GM19397 (cell line): ENCODE results near the gene ANK2.

Experiments used
- ATAC-seq: cut with Tn5 transposase; IDR thresholded peaks from one replicate; pipeline ENCODE4 v1.9.1; 2021; ENCODE audit warnings: mild to moderate bottlenecking, moderate library complexity; ENCODE audit not compliant: unreplicated experiment

ANK2 gene

GRCh38 chr4:113049421-113050370 lies at the start of gene ANK2:
ANK2 (plus strand) TSS chr4:113049653; CDS start chr4:113049729, 76 bp downstream.
- ATAC-seq: no peak

GRCh38 chr4:113003841-113004240 lies 45.6 kb upstream of the ANK2 start:
- no peak for ATAC-seq

GRCh38 chr4:113004655-113005054 lies 44.8 kb upstream of the ANK2 start:
- no peak for ATAC-seq

DNA sequence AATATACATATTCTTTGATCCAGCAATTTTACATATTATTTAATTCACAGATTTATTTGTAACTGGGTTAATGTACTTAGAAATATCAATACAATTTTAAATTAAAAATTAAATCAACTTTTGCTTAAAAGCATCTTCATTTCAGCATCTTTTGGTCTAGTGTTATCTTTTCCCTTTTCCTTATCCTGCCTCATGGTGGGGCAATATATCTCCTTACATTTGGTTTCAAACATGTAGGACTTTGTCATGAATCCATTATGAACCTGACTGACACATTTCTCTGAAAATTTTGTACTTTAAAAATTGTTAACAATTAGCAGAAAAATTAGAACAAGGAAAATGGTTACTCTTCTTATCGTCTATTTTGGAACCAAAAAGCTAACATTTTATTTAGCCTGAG lies 42.8 kb upstream of the ANK2 start:
- ATAC-seq: no peak

- no peak for ATAC-seq
Observed at GRCh38 chr4:113007151-113007550, 42.3 kb upstream of the ANK2 start.

DNA sequence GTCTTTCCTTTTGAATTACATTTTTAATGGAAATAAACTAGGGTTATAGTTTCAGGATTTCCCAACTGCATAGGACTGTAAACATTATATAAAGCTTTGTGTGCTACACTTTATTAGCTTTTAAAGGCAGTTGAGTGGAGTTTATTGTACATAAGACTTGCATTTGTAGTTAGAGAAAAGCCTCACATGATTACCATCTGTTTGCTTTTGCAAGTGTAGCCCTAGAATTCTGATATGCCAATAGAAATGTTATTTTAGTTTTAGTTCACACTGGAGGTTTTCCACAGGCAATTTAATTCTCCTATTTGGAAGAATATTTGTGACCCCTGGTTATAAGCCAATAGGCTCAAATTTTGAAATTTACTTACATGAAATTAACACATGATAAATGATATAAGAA lies 41.3 kb upstream of the ANK2 start:
- no peak for ATAC-seq

DNA sequence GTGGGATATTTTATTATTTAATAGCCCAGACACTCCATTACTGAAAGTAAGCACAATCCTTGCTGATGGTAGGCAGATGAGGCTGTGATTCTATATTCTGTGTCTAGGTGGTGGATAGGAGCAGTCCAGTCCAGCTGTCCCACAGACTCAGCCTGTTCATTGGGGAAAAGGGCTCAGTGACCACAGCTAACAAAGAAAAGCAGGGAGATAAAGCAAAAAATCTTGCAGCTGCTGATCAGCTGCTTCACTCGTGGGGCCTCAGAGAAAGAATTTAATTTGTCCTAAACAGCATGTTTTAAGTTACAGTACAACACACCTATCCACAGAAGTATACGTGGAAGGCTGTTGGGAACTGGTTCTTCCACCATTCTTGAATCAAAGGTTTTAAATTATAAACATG lies 40.7 kb upstream of the ANK2 start:
- no peak for ATAC-seq

GRCh38 chr4:113009461-113009860 lies 40.0 kb upstream of the ANK2 start:
- ATAC-seq: no peak

DNA sequence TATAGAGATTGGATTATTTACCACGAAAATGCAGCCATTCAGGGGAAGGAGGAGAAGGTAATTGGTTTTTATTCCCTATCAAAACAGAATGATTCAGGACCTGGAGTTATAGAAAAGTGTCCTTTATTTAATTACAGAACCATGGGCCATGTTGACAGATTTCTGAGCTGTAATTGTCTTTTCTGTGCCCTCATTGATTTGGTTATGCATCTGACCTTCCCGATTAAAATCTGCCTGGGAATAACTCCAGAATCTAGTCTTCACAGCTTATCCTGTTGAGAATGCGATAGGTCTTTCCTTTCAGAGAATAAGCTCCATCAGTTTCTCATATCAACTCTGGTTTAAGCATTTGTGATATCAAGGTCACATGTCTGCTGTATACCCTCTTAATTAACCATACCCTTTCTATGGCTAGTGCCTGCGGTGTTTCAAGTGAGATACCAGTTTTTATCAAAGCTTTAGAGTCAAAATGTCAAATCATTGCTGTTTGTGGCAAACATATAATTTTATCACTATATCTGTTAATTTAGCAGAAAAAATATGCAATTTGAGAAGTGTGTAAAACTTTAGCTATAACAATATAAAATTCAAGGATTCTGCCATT lies 37.2 kb upstream of the ANK2 start:
- ATAC-seq: no peak

- no peak for ATAC-seq
Observed at GRCh38 chr4:113012786-113013185, 36.7 kb upstream of the ANK2 start.

GRCh38 chr4:113013751-113014150 lies 35.7 kb upstream of the ANK2 start:
- ATAC-seq: no peak

DNA sequence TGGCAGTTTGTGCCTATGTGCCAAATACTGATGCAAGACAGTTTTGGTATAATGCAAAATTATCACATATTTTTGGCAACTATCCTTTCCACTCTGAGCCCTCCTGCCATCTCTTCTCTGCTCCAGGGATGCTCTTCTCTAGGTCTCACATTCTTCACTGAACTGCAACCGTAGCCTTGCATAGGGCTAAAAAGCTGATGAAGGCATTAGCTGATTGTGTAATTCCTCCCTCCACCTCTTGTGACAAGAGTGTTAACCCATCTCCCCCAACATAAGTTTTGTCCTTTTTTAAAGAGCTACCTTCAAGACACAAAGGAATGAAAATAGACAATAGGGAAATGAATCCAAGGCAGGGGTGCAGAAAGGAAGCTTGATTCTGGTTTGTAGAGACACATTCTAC lies 33.1 kb upstream of the ANK2 start:
- ATAC-seq: no peak

DNA sequence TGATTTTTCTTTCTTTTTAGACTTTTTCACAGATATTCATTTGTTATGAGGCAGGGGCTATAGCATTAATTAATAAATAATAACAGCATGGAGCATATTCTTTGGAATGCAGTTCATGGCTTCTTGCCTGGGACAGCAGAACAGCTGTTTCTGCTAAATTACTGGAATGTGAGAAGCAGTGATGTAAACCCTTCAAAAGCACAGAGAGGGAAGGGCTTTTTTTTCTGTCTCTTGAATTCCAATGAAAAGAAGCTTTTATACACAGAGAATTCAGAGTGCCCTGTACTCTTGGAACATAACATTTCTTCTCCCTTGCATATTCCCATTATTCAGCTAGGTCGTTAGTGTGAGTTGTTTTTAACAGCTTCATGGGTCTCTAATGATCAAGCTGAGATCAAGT lies 28.5 kb upstream of the ANK2 start:
- ATAC-seq: no peak

GRCh38 chr4:113024388-113024787 lies 25.1 kb upstream of the ANK2 start:
- no peak for ATAC-seq

- no peak for ATAC-seq
Observed at GRCh38 chr4:113025416-113025815, 24.0 kb upstream of the ANK2 start.

DNA sequence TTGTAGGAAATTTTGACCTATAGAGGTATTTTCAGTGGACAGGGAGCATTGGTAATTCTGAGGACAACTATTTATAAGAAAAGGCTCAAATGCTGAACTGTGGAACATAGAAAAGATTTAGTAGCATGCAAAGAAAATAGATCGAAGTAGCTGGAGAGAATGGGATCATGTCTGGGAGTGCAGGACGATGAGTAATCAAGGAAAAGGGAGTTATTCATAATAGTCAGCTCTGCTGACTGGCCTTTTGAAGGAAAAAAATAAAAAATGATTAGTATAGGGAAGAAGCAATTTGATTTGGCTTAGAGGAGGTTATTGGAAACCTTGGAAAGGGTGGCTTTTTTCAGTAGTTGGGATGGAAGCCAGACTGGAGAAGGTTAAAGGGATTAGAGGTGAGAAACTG lies 22.9 kb upstream of the ANK2 start:
- no peak for ATAC-seq

DNA sequence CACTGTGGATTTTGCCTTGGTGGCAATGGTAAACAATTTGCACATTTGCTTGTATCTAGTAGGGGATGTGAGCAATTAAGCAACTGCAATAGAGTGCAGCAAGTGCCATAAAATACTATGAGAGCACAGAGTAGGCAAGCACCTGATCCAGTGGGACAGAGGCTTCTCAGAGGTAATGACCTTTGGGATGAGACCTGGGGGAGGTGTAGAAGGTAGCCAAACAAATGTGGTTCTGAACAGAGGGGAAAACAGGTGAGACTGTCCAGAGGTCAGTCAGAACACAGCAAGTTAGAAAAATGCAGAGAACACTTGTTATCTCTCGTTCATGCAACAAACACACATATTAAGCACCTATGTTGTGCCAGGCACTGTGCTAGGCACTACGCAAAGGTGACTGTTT lies 21.4 kb upstream of the ANK2 start:
- ATAC-seq: no peak

GRCh38 chr4:113031212-113031611 lies 18.2 kb upstream of the ANK2 start:
- no peak for ATAC-seq

DNA sequence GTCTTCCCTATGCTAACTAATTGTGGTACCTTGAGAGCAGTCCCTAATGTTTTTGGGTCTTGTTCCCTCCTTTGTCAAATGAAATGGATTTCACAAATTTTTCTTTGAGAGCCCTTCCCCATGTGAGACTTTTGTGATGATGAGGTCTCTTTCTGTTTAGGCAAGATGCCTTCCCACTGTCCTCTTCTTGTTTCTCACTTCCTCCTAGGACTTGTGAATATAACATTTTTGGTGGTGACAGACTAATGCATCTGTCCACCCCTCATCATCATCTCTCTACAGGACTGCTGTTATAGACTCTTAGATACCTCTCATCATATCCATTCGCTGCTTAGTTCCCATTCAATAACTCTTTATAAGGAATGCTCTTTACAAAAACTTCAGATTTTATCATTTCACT lies 8.7 kb upstream of the ANK2 start:
- ATAC-seq: no peak

GRCh38 chr4:113042502-113042901 lies 7.0 kb upstream of the ANK2 start:
- no peak for ATAC-seq

DNA sequence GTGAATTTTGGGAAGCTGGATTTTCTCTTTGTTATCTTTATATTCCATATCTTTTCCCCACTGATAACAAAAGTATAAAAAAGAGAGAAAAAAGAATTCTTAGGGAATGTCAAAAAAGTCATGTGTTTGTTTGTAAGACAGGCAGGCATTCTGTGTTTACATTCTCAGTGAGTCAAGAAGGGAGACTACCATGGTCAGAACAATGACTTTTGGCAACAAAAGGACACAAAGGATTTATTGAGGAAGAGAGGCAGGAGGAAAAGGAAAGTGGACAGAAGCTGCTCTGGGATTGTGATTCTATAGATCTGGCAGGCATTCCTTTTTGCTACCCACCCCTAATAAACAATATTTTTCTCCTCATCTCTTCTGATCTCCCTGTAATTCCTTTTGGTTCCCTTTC lies 5.9 kb upstream of the ANK2 start:
- no peak for ATAC-seq

- no peak for ATAC-seq
Observed at GRCh38 chr4:113050371-113050755, 910 bp downstream of the ANK2 start.
